Lower leg skin (tissue), 3 donors: ENCODE measurements around the gene HABP2.

Experiments used
- CTCF ChIP-seq, 3 donors: fragments of 450-650 bp; IDR thresholded peaks; one replicate each; pipeline ENCODE4 v1.5.1; 2016; ENCODE audit warnings: antibody characterized with exemption in 3 of 3, mild to moderate bottlenecking in 3 of 3, moderate library complexity in 2 of 3
- POLR2A ChIP-seq, 2 donors: fragments of 450-650 bp; IDR thresholded peaks; one replicate each; pipeline ENCODE4 v1.6.1; 2016 to 2017; ENCODE audit warnings: antibody characterized with exemption in 2 of 2, mild to moderate bottlenecking in 1 of 2, moderate library complexity in 1 of 2

GRCh38 chr10:113600569-113600968 is 47.7 kb downstream of the HABP2 start:
- TF ChIP-seq POLR2A (IDR thresholded peaks at IDR 0.05) (no peak), CTCF (IDR thresholded peaks at IDR 0.05) (no peak)
